Thyroid gland (tissue), 4 donors: Measurements from ENCODE around the gene BET1L. TPM values are rescaled to one million over a fixed set of nuclear protein-coding genes. Genes with fewer than 3 reads are reported as not detected.
A peak's percentile ranks its signal among the peaks of the same experiment; 100 is the strongest.
"Not testable (repeated sequence)": the region's sequence is repeated elsewhere in the genome, so short reads cannot be mapped to it uniquely, and the experiment has no call there.

Experiments used
- DNase-seq, 2 donors: peaks; one replicate each; pipeline ENCODE4 v3.0.0-alpha.2; 2019
- H3K27ac ChIP-seq, 3 donors: fragments of 200-600 bp; sonication (generic); 1 replicate in 2 of 3; 2 replicates in 1 of 3; pipeline ENCODE4 v1.5.1; 2016 to 2019; ENCODE audit warnings: mild to moderate bottlenecking in 1 of 3, moderate library complexity in 1 of 3
- H3K27me3 ChIP-seq: fragments of 200-600 bp; sonication (generic); one replicate; pipeline ENCODE4 v1.5.1; 2019
- H3K36me3 ChIP-seq, 2 donors: fragments of 200-600 bp; sonication (generic); one replicate each; pipeline ENCODE4 v1.5.1; 2016 to 2019
- H3K4me1 ChIP-seq, 2 donors: fragments of 200-600 bp; sonication (generic); one replicate each; pipeline ENCODE4 v1.5.1; 2017 to 2019
- H3K4me3 ChIP-seq, 3 donors: fragments of 200-600 bp; sonication (generic); replicated peaks in 1 of 3; 1 replicate in 2 of 3; 2 replicates in 1 of 3; pipeline ENCODE4 v1.5.1; 2016; ENCODE audit warnings: mild to moderate bottlenecking in 1 of 3
- H3K9me3 ChIP-seq: fragments of 200-600 bp; sonication (generic); one replicate; pipeline ENCODE4 v1.5.1; 2017
- POLR2A ChIP-seq, 2 donors: fragments of 450-650 bp; IDR thresholded peaks; one replicate each; pipeline ENCODE4 v1.6.1; 2017; ENCODE audit warnings: antibody characterized with exemption in 2 of 2, mild to moderate bottlenecking in 2 of 2, moderate library complexity in 1 of 2
- WGBS, 2 donors: methylation state at CpG; one replicate each; pipeline ENCODE4 v1.1.5; 2017; 5-methylcytosine and 5-hydroxymethylcytosine counted together
- intact Hi-C: fragments of 100-400 bp; cut with DNase I; formaldehyde crosslinking; loops from one replicate; pipeline ENCODE4 v1.15.1; 2023
- total RNA-seq, 4 donors: library from RNA; depleted of rRNA; stranded (reverse); fragments of >200 nt; gene quantifications; one replicate each; pipeline ENCODE4 v1.2.3, GENCODE V29; 2016
- TF ChIP-seq, protein P1 (sequence below), 6 experiments: fragments of 200-600 bp in 3 of 6; fragments of 450-650 bp in 3 of 6; sonication (generic) in 3 of 6; IDR thresholded peaks; one replicate each; pipeline ENCODE4 v1.5.1; 2016 to 2019; ENCODE audit warnings: antibody characterized with exemption in 6 of 6, mild to moderate bottlenecking in 2 of 6, inconsistent platforms in 1 of 6, moderate library complexity in 1 of 6

Gene BET1L
- total RNA-seq, 4 donors from 2014 or later: 22.2 to 39.5 (median 33.8) TPM

- Histone ChIP-seq H3K4me1 (no peaks in the 10 kb centered on the region), H3K9me3 (no peaks in the 10 kb centered on the region), H3K27me3 (no peaks in the 10 kb centered on the region), H3K36me3 (peaks cover 55 to 56% of the 10 kb centered on the region in 2 donors), H3K4me3 (no peak overlapping the region), H3K27ac (no peak overlapping the region)
- WGBS, 2 donors: 92 to 96% methylated on average over 2 of the region's 2 CpGs
- DNase-seq: no peak
- intact Hi-C loops: no loop called here
- no peak for TF ChIP-seq POLR2A (IDR thresholded peaks at IDR 0.05)
- TF ChIP-seq, protein P1, sequence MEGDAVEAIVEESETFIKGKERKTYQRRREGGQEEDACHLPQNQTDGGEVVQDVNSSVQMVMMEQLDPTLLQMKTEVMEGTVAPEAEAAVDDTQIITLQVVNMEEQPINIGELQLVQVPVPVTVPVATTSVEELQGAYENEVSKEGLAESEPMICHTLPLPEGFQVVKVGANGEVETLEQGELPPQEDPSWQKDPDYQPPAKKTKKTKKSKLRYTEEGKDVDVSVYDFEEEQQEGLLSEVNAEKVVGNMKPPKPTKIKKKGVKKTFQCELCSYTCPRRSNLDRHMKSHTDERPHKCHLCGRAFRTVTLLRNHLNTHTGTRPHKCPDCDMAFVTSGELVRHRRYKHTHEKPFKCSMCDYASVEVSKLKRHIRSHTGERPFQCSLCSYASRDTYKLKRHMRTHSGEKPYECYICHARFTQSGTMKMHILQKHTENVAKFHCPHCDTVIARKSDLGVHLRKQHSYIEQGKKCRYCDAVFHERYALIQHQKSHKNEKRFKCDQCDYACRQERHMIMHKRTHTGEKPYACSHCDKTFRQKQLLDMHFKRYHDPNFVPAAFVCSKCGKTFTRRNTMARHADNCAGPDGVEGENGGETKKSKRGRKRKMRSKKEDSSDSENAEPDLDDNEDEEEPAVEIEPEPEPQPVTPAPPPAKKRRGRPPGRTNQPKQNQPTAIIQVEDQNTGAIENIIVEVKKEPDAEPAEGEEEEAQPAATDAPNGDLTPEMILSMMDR (IDR thresholded peaks at IDR 0.05): no peak
Observed at GRCh38 chr11:244376-244775, 37.2 kb upstream of the BET1L start.

- Histone ChIP-seq H3K4me1 (peaks cover 12 to 13% of the 10 kb centered on the region in 2 donors), H3K27ac (no peak overlapping the region), H3K9me3 (no peaks in the 10 kb centered on the region), H3K4me3 (no peak overlapping the region), H3K27me3 (no peaks in the 10 kb centered on the region), H3K36me3 (peaks cover 33 to 36% of the 10 kb centered on the region in 2 donors)
- intact Hi-C loops: no loop called here
- 93 to 97% methylated on average over 5 of the region's 5 CpGs for WGBS, 2 donors
- no peak for DNase-seq
- TF ChIP-seq, protein P1 (IDR thresholded peaks at IDR 0.05): no peak
- no peak for TF ChIP-seq POLR2A (IDR thresholded peaks at IDR 0.05)
Observed at GRCh38 chr11:241634-242033, 34.4 kb upstream of the BET1L start.

GRCh38 chr11:240315-240714 is 33.1 kb upstream of the BET1L start:
- peaks cover 15% of the 10 kb centered on the region in 2 donors for H3K4me1 ChIP-seq
- H3K27me3 ChIP-seq: no peaks in the 10 kb centered on the region
- DNase-seq: no peak
- no peaks in the 10 kb centered on the region for H3K9me3 ChIP-seq
- no peak overlapping the region for H3K4me3 ChIP-seq
- TF ChIP-seq, protein P1 (IDR thresholded peaks at IDR 0.05): no peak
- TF ChIP-seq POLR2A (IDR thresholded peaks at IDR 0.05): no peak
- 65 to 76% methylated on average over 1 of the region's 1 CpG for WGBS, 2 donors
- peaks cover 21 to 26% of the 10 kb centered on the region in 2 donors for H3K36me3 ChIP-seq
- no peak overlapping the region for H3K27ac ChIP-seq
- intact Hi-C loops: no loop called here

DNA sequence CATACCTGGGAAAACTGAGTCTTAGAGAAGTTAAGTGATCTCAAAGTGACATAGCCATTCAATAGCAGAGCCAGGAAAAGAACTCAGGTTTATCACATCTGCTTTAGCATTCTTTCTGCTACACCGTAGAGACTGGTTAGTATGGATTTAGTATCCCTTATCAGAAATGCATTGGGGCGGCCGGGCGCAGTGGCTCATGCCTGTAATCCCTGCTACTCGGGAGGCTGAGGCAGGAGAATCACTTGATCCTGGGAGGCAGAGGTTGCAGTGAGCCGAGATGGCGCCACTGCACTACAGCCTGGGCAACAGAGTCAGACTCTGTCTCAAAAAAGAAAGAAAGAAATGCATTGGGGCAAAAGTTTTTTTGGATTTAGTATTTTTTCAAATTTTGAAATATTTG is 31.1 kb upstream of the BET1L start:
- Histone ChIP-seq H3K4me1 (peaks cover 17 to 18% of the 10 kb centered on the region in 2 donors), H3K36me3 (peaks cover 11 to 13% of the 10 kb centered on the region in 2 donors)
- DNase-seq, H3K4me3 ChIP-seq, H3K9me3 ChIP-seq, H3K27me3 ChIP-seq, H3K27ac ChIP-seq: not testable (repeated sequence)
- intact Hi-C loops: loop anchor here (5.0 kb wide), 1 partner anchor 36 kb away; no protein-coding TSS in a partner anchor
- WGBS, 2 donors: 90 to 91% methylated on average over 7 of the region's 7 CpGs

GRCh38 chr11:236774-237767 is 29.9 kb upstream of the BET1L start, which contains the start of gene PSMD13:
PSMD13 (plus strand) TSS chr11:236976; CDS start chr11:237050, 74 bp downstream.
- 2 to 8% methylated on average over 13 to 56 of the region's 62 CpGs for WGBS, 2 donors
- Histone ChIP-seq H3K9me3 (no peaks in the 10 kb centered on the region), H3K27me3 (no peaks in the 10 kb centered on the region), H3K36me3 (peaks cover 0 to 9% of the 10 kb centered on the region in 2 donors), H3K4me3 (peak within 1 kb of the TSS; percentile 73 to 93 (median 83)), H3K4me1 (peaks cover 17 to 18% of the 10 kb centered on the region in 2 donors), H3K27ac (peak within 1 kb of the TSS; percentile 96 to 99 (median 96))
- peak; percentile 86 to 87 for DNase-seq
- intact Hi-C loops: loop anchor here (5.0 kb wide), 1 partner anchor 35 kb away; no protein-coding TSS in a partner anchor
- TF ChIP-seq, protein P1 (IDR thresholded peaks at IDR 0.05): no peak
- TF ChIP-seq POLR2A (IDR thresholded peaks at IDR 0.05): peak in 1 of 2 donors; percentile 74
